ENCODE data around the gene SLC35F2.

DNA sequence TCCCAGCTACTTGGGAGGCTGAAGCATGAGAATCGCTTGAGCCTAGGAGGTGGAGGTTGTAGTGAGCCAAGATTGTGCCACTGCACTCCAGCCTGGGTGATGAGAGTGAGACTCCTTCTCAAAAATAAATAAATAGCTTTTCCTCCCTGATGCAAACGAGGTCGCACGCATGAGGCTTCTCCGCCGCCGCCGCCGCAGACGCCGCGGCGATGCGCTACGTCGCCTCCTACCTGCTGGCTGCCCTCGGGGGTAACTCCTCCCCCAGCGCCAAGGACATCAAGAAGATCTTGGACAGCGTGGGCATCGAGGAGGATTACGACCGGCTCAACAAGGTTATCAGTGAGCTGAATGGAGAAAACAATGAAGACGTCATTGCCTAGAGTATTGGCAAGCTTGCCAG is 49.6 kb upstream of the SLC35F2 start:
- TF ChIP-seq, protein P1, sequence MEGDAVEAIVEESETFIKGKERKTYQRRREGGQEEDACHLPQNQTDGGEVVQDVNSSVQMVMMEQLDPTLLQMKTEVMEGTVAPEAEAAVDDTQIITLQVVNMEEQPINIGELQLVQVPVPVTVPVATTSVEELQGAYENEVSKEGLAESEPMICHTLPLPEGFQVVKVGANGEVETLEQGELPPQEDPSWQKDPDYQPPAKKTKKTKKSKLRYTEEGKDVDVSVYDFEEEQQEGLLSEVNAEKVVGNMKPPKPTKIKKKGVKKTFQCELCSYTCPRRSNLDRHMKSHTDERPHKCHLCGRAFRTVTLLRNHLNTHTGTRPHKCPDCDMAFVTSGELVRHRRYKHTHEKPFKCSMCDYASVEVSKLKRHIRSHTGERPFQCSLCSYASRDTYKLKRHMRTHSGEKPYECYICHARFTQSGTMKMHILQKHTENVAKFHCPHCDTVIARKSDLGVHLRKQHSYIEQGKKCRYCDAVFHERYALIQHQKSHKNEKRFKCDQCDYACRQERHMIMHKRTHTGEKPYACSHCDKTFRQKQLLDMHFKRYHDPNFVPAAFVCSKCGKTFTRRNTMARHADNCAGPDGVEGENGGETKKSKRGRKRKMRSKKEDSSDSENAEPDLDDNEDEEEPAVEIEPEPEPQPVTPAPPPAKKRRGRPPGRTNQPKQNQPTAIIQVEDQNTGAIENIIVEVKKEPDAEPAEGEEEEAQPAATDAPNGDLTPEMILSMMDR (IDR thresholded peaks at IDR 0.05): no peak
- no peak for TF ChIP-seq POLR2AphosphoS5 (IDR thresholded peaks at IDR 0.05)

Measured in breast epithelium (tissue), 3 donors.